Measurements from ENCODE around the gene IFIH1.

GRCh38 chr2:162266460-162266760, 52.1 kb downstream of the IFIH1 start:
- TF ChIP-seq CTCF (IDR thresholded peaks at IDR 0.05) (no peak), POLR2A (IDR thresholded peaks at IDR 0.05) (no peak)

All from vagina (tissue), 2 donors.